Measurements from ENCODE around the gene CDS2. TPM values are rescaled to one million over a fixed set of nuclear protein-coding genes. Genes with fewer than 3 reads are reported as not detected.

CDS2 gene
- total and polyA plus RNA-seq, 2 of the 13 experiments (the other 11 are each of a cell fraction or from before 2014, with no cell fraction given) = 81.3 to 153 TPM

GRCh38 chr20:5173751-5174150, 46.9 kb downstream of the CDS2 start:
- ChIA-PET POLR2A (interaction anchor here (1.5 kb wide), 1 partner anchor 47 kb away, joined by 5 read pairs; the partner anchor contains the start of gene CDS2), CTCF (ENCODE audit: low intra/inter-chr PET ratio, low total read pairs) (no interaction called here)
- Histone ChIP-seq H3K27me3 (ENCODE audit: control insufficient read depth in 1 of 2, insufficient read depth in 2 of 2, low read length in 2 of 2) (no peaks in the 10 kb centered on the region), H3K9ac (ENCODE audit: insufficient read depth, low read depth, low read length) (no peak overlapping the region), H4K20me1 (ENCODE audit: insufficient read depth, low read length) (peaks cover 6% of the 10 kb centered on the region), H3K9me3 (ENCODE audit: low read length) (no peaks in the 10 kb centered on the region), H3K36me3 (replicated peaks in 1 of 2; ENCODE audit: control insufficient read depth in 1 of 2, insufficient read depth in 2 of 2, low read length in 2 of 2) (peaks cover 27 to 57% of the 10 kb centered on the region in 2 experiments), H3K4me1 (ENCODE audit: insufficient read depth, low read length) (peaks cover 35% of the 10 kb centered on the region), H2AFZ (ENCODE audit: low read length) (no peak overlapping the region), H3K4me2 (ENCODE audit: low read depth, low read length) (no peak overlapping the region), H3K27ac (ENCODE audit: extremely low read length, insufficient read depth, low read length) (peak overlapping the region; percentile 68), H3K4me3 (replicated peaks in 1 of 3; ENCODE audit: insufficient read depth in 1 of 3, low read depth in 2 of 3, low read length in 3 of 3) (no peak overlapping the region), H3K79me2 (ENCODE audit: insufficient read depth, low read length) (peaks cover 49% of the 10 kb centered on the region)
- no peak for FAIRE-seq
- in situ Hi-C loops (cut with HindIII; ENCODE audit: extremely low pct_ligation_motif_present, low pct_unique_long_range_greater_than_20kb) (no loop called here), intact Hi-C loops (cut with micrococcal nuclease; ENCODE audit: unreplicated experiment) (loop anchor here (5.0 kb wide), 1 partner anchor 46 kb away; the partner anchor contains the start of gene CDS2)
- 83% methylated on average over 4 of the region's 4 CpGs for WGBS (ENCODE audit: low lambda C conversion rate)
- DNase-seq (ENCODE audit: low spot score) = no peak
- BruUV-seq (replicated peaks) = no TSS peak
- no peak for TF ChIP-seq KLF12 (CRISPR knock-in tag; IDR thresholded peaks at IDR 0.05; ENCODE audit: borderline replicate concordance)
- TF ChIP-seq TP53 (CRISPR knock-in tag; conservative IDR thresholded peaks at IDR 0.05) = no peak
- 0 out of 2 replicates have a peak, but pooled peaks have one; percentile 29 for TF ChIP-seq ZBTB7A (CRISPR knock-in tag; IDR thresholded peaks at IDR 0.05)
- TF ChIP-seq ZNF44 (CRISPR knock-in tag; IDR thresholded peaks at IDR 0.05) = no peak
- TF ChIP-seq NR2F1 (CRISPR knock-in tag; IDR thresholded peaks at IDR 0.05) = no peak
- TF ChIP-seq ZNF451 (CRISPR knock-in tag; IDR thresholded peaks at IDR 0.05) = 0 out of 2 replicates have a peak, but pooled peaks have one; percentile 10
- no peak for TF ChIP-seq ZBTB10 (CRISPR knock-in tag; IDR thresholded peaks at IDR 0.05; ENCODE audit: borderline replicate concordance)
- 0 out of 2 replicates have a peak, but pooled peaks have one; percentile 47 for TF ChIP-seq ZNF160 (CRISPR knock-in tag; IDR thresholded peaks at IDR 0.05)
- peak; percentile 5; the same call in 2 of the 3 replicates for ATAC-seq

Measured in HepG2 (cell line).